Spleen (tissue), 7 donors: Measurements from ENCODE around the gene DYSF.

Experiments
- CTCF ChIP-seq, 11 experiments: fragments of 200-600 bp in 7 of 11; fragments of 450-650 bp in 4 of 11; sonication (generic) in 4 of 11; IDR thresholded peaks in 8 of 11; conservative IDR thresholded peaks in 3 of 11; 1 replicate in 7 of 11; 2 replicates in 4 of 11; pipeline versions ENCODE4 v1.4.0 to v1.8.0; 2016 to 2021; ENCODE audit warnings: antibody characterized with exemption in 11 of 11, inconsistent platforms in 4 of 11, mild to moderate bottlenecking in 1 of 11
- POLR2A ChIP-seq, 3 donors: fragments of 450-650 bp; IDR thresholded peaks; one replicate each; pipeline ENCODE4 v1.5.1; 2017; ENCODE audit warnings: antibody characterized with exemption in 3 of 3, mild to moderate bottlenecking in 1 of 3
- POLR2AphosphoS5 ChIP-seq, 3 donors: sonication (generic); formaldehyde crosslinking; IDR thresholded peaks; one replicate each; pipeline ENCODE4 v1.5.1; 2017; ENCODE audit warnings: antibody characterized with exemption in 3 of 3
- donor health status: DM: no; HTN: no; CAD: no; lungs with moderate emphysema.
- donor health status: DM: no; HTN: no; CAD: no.
- donor health status: DM: no; HTN: no; CAD: no.

DNA sequence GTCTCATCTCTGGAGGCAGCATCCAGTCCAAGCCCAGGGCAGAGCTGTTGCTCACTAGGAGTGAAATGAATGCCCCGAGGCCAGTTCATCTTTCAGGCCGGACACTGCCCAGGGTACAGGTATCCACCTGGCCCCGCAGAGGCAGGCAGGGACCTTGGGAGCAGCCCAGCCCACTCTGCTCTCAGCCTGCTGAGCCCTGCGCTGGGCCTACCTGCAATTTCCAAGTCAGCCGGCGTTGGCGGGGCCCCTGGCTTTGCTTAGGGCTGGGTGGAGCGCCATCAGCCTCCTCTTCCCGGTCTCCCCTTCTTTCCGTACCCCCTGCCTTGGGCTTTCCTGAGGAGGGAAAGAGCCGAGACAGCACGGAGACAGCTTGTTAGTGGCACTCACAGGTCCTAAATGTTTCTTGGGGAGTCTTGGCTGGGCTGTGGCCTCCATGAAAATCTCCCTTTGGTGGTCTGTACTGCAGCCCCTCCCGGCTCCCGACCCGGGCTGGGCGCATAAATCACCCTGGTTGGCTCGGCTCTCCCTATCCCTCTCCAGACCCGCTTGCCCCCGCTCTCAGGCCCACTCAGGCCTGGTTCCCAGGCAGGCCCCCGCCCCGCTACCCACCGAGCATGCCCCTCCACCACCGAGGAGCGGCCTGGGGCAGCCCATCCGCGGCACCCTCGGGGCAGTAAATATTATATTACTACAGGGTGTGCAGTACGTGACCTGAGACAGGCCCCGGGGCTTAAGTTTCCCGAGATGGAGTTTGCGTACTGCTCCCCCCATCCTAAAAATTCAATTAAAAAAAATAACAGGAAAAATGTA, 106.7 kb downstream of the DYSF start:
- no peak for TF ChIP-seq POLR2AphosphoS5 (IDR thresholded peaks at IDR 0.05)
- no peak for TF ChIP-seq CTCF (IDR thresholded peaks at IDR 0.05 in 8 of 11, conservative IDR thresholded peaks at IDR 0.05 in 3 of 11)
- TF ChIP-seq POLR2A (IDR thresholded peaks at IDR 0.05): no peak
